NB4 (cell line): ENCODE results near the gene CYBA.

Experiments used
- CTCF ChIP-seq: IDR thresholded peaks from one replicate; pipeline ENCODE4 v1.5.1; 2012; ENCODE audit warnings: low read depth, low read length
- POLR2A ChIP-seq: IDR thresholded peaks from 2 replicates; pipeline ENCODE4 v1.6.1; 2011; ENCODE audit warnings: mild to moderate bottlenecking; ENCODE audit not compliant: insufficient read length; ENCODE audit errors: extremely low read depth

GRCh38 chr16:88655053-88655732 is 4.3 kb upstream of the CYBA start:
- no peak for TF ChIP-seq CTCF
- TF ChIP-seq POLR2A, result no peak
